Fibroblast of lung (primary cell): ENCODE measurements around the gene CALU. TPM values are rescaled to one million over a fixed set of nuclear protein-coding genes. Genes with fewer than 3 reads are reported as not detected.

Experiments
- DNase-seq, 2 donors: peaks; one replicate each; pipeline versions ENCODE4 v3.0.0 to v3.0.0-alpha.2; 2010; ENCODE audit warnings: low read depth in 2 of 2
- H2AFZ ChIP-seq: 2 replicates; pipeline ENCODE4 v1.5.1; 2012; ENCODE audit warnings: low read length, control low read depth, inconsistent platforms
- H3K27ac ChIP-seq: 2 replicates; pipeline ENCODE4 v1.5.1; 2011; ENCODE audit warnings: low read length, control low read depth; ENCODE audit not compliant: insufficient read depth
- H3K27me3 ChIP-seq: 2 replicates; pipeline ENCODE4 v1.5.1; 2011; ENCODE audit warnings: mild to moderate bottlenecking, low read length; ENCODE audit not compliant: control insufficient read depth, insufficient read depth
- H3K36me3 ChIP-seq: 2 replicates; pipeline ENCODE4 v1.5.1; 2011; ENCODE audit warnings: low read length; ENCODE audit not compliant: control insufficient read depth, insufficient read depth
- H3K4me1 ChIP-seq: 2 replicates; pipeline ENCODE4 v1.5.1; 2011; ENCODE audit warnings: low read length; ENCODE audit not compliant: control insufficient read depth, insufficient read depth; ENCODE audit errors: extremely low read depth
- H3K4me2 ChIP-seq: 2 replicates; pipeline ENCODE4 v1.5.1; 2011; ENCODE audit warnings: low read length, control low read depth; ENCODE audit not compliant: insufficient read depth; ENCODE audit errors: extremely low read depth
- H3K4me3 ChIP-seq, 4 experiments: fragments of 200-600 bp in 1 of 4; sonication (generic) in 1 of 4; replicated peaks in 1 of 4; 2 replicates each; pipeline ENCODE4 v1.5.1; 2011 to 2016; ENCODE audit warnings: low read length in 4 of 4, low read depth in 3 of 4, mild to moderate bottlenecking in 3 of 4, control low read depth in 2 of 4, inconsistent platforms in 1 of 4, mixed read lengths in 1 of 4; ENCODE audit not compliant: insufficient read depth in 1 of 4; ENCODE audit errors: control extremely low read depth in 1 of 4
- H3K79me2 ChIP-seq: 2 replicates; pipeline ENCODE4 v1.5.1; 2012; ENCODE audit warnings: mild to moderate bottlenecking, low read length, inconsistent platforms; ENCODE audit not compliant: control insufficient read depth, insufficient read depth
- H3K9ac ChIP-seq: 2 replicates; pipeline ENCODE4 v1.5.1; 2011; ENCODE audit warnings: mild to moderate bottlenecking, low read length, control low read depth; ENCODE audit not compliant: insufficient read depth
- H3K9me3 ChIP-seq: 2 replicates; pipeline ENCODE4 v1.5.1; 2012; ENCODE audit warnings: low read depth, low read length; ENCODE audit not compliant: control insufficient read depth, insufficient read depth
- H4K20me1 ChIP-seq: 2 replicates; pipeline ENCODE4 v1.5.1; 2011; ENCODE audit warnings: low read length; ENCODE audit not compliant: control insufficient read depth, insufficient read depth; ENCODE audit errors: extremely low read depth
- EZH2 ChIP-seq: IDR thresholded peaks from 2 replicates; pipeline ENCODE4 v1.5.1; 2012; ENCODE audit warnings: low read length, control low read depth, mild to moderate bottlenecking; ENCODE audit errors: missing control alignments
- polyA plus RNA-seq, 2 donors: library from polyadenylated mRNA; depleted of rRNA in 1 of 2; stranded (reverse) in 1 of 2; unstranded in 1 of 2; fragments of >200 nt; gene quantifications; 2 replicates each; pipeline ENCODE4 v1.2.1, GENCODE V29; 2011 to 2012; ENCODE audit warnings: missing spikeins in 1 of 2
- total RNA-seq: library from RNA; depleted of rRNA; stranded (reverse); fragments of >200 nt; gene quantifications from 2 replicates; pipeline ENCODE4 v1.2.1, GENCODE V29; 2014
- TF ChIP-seq, protein P1 (sequence below), 2 donors: IDR thresholded peaks in 1 of 2; conservative IDR thresholded peaks in 1 of 2; 1 replicate in 1 of 2; 2 replicates in 1 of 2; pipeline ENCODE4 v1.5.1; 2011 to 2012; ENCODE audit warnings: low read length in 2 of 2, control low read depth in 1 of 2, inconsistent platforms in 1 of 2, low read depth in 1 of 2, mild to moderate bottlenecking in 1 of 2

CALU gene
- total and polyA plus RNA-seq, 2 donors (not counting 1 experiment from before 2014, with no cell fraction given), result 636 to 1,372 TPM

DNA sequence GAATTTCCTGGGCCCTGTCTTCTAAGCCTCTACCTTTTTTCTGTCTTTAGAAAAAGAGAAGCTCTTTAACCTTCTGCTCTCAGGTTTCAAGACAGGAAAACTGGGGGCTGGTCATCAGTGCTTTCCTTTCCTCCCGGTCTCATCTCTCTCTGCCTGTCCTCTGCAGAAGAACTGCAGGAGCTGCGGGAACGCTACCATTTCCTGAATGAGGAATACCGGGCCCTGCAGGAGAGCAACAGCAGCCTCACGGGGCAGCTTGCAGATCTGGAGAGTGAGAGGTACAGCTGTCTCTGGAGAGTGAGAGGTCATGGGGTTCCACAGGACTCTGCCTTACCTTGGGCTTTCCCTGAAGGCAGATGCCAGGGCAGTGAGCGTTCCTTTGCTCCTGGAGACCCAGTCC, 65.3 kb downstream of the CALU start:
- no peaks in the 10 kb centered on the region for H3K79me2 ChIP-seq
- H3K4me1 ChIP-seq, result no peaks in the 10 kb centered on the region
- H3K4me2 ChIP-seq, result no peak overlapping the region
- no peaks in the 10 kb centered on the region for H4K20me1 ChIP-seq
- DNase-seq, result no peak
- TF ChIP-seq EZH2, result no peak
- TF ChIP-seq, protein P1, sequence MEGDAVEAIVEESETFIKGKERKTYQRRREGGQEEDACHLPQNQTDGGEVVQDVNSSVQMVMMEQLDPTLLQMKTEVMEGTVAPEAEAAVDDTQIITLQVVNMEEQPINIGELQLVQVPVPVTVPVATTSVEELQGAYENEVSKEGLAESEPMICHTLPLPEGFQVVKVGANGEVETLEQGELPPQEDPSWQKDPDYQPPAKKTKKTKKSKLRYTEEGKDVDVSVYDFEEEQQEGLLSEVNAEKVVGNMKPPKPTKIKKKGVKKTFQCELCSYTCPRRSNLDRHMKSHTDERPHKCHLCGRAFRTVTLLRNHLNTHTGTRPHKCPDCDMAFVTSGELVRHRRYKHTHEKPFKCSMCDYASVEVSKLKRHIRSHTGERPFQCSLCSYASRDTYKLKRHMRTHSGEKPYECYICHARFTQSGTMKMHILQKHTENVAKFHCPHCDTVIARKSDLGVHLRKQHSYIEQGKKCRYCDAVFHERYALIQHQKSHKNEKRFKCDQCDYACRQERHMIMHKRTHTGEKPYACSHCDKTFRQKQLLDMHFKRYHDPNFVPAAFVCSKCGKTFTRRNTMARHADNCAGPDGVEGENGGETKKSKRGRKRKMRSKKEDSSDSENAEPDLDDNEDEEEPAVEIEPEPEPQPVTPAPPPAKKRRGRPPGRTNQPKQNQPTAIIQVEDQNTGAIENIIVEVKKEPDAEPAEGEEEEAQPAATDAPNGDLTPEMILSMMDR (conservative IDR thresholded peaks at IDR 0.05 in 1 of 2, IDR thresholded peaks at IDR 0.05 in 1 of 2; ENCODE audit: low read depth in 1 of 2, low read length in 2 of 2), result no peak
- H2AFZ ChIP-seq, result no peak overlapping the region
- H3K36me3 ChIP-seq, result peaks cover 10% of the 10 kb centered on the region
- H3K9ac ChIP-seq, result no peak overlapping the region
- no peaks in the 10 kb centered on the region for H3K27me3 ChIP-seq
- H3K27ac ChIP-seq, result no peak overlapping the region
- H3K4me3 ChIP-seq, result no peak overlapping the region
- H3K9me3 ChIP-seq, result no peaks in the 10 kb centered on the region

DNA sequence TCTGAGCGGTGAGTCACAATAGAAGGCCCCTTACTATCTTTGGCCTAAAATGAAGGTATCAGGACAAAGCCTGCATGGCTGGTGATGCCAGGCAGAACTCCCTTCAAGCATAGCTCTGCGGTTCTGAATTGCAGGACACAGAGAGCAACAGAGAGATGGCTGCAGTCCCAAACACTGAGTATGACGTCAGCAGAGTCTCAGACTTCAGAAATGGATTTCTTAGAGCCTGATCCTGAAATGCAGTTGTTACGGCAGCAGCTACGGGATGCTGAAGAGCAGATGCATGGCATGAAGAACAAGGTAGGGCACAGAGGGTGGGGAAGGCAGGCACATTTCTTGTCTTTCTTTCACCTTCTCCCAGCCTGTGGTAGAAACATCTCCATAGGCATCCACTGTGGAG, 66.1 kb downstream of the CALU start:
- peaks cover 10% of the 10 kb centered on the region for H3K36me3 ChIP-seq
- TF ChIP-seq, protein P1 (conservative IDR thresholded peaks at IDR 0.05 in 1 of 2, IDR thresholded peaks at IDR 0.05 in 1 of 2; ENCODE audit: low read depth in 1 of 2, low read length in 2 of 2), result no peak
- TF ChIP-seq EZH2, result no peak
- H3K9ac ChIP-seq, result no peak overlapping the region

DNA sequence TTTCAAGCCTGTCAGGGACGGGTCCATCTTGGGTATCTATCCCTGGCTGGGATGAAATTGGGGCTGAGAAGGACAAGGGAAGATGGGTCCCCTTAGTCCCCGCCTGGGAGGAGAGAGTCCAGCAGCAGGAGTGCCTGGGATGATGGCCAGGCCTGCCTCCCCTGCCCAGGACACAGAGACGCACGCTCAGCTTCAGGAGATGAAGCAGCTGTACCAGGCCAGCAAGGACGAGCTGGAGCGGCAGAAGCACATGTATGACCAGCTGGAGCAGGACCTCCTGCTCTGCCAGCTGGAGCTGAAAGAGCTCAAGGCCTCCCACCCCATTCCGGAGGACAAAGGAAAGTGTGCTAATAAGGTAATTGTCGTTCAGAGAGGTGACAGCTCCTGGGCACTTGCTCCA, 68.0 kb downstream of the CALU start:
- DNase-seq, result no peak
- Histone ChIP-seq H4K20me1 (no peaks in the 10 kb centered on the region), H3K27ac (no peak overlapping the region), H3K9me3 (no peaks in the 10 kb centered on the region), H2AFZ (no peak overlapping the region), H3K4me2 (no peak overlapping the region), H3K36me3 (peaks cover 10% of the 10 kb centered on the region), H3K4me1 (no peaks in the 10 kb centered on the region), H3K9ac (no peak overlapping the region), H3K79me2 (no peaks in the 10 kb centered on the region), H3K27me3 (no peaks in the 10 kb centered on the region), H3K4me3 (no peak overlapping the region)
- TF ChIP-seq, protein P1 (conservative IDR thresholded peaks at IDR 0.05 in 1 of 2, IDR thresholded peaks at IDR 0.05 in 1 of 2; ENCODE audit: low read depth in 1 of 2, low read length in 2 of 2), result no peak
- TF ChIP-seq EZH2, result no peak

More for the DNA sequence above, 66.1 kb downstream of the CALU start:
- Histone ChIP-seq H3K79me2 (no peaks in the 10 kb centered on the region), H2AFZ (no peak overlapping the region), H3K4me2 (no peak overlapping the region), H3K9me3 (no peaks in the 10 kb centered on the region), H3K27me3 (no peaks in the 10 kb centered on the region), H3K27ac (no peak overlapping the region), H3K4me3 (no peak overlapping the region), H4K20me1 (no peaks in the 10 kb centered on the region), H3K4me1 (no peaks in the 10 kb centered on the region)
- no peak for DNase-seq
